Lower lobe of right lung (tissue), 2 donors: ENCODE measurements around the gene STRBP. TPM values are rescaled to one million over a fixed set of nuclear protein-coding genes. Genes with fewer than 3 reads are reported as not detected.

ENCODE experiments used
- ATAC-seq, 2 donors: fragments of 200-7000 bp; cut with Tn5 transposase; one replicate each; pipeline ENCODE4 v1.9.1; 2020 to 2022; ENCODE audit warnings: mild to moderate bottlenecking in 2 of 2, moderate library complexity in 2 of 2
- DNase-seq: peaks from one replicate; pipeline ENCODE4 v3.0.0-alpha.2; 2020
- H3K27ac ChIP-seq: fragments of 200-600 bp; one replicate; pipeline ENCODE4 v1.8.0; 2022
- H3K27me3 ChIP-seq: fragments of 200-600 bp; one replicate; pipeline ENCODE4 v1.8.0; 2022; ENCODE audit warnings: low read depth
- H3K36me3 ChIP-seq: fragments of 200-600 bp; one replicate; pipeline ENCODE4 v1.8.0; 2022; ENCODE audit warnings: mild to moderate bottlenecking
- H3K4me1 ChIP-seq: fragments of 200-600 bp; one replicate; pipeline ENCODE4 v1.8.0; 2022
- H3K4me3 ChIP-seq: fragments of 200-600 bp; one replicate; pipeline ENCODE4 v1.8.0; 2022; ENCODE audit warnings: mild to moderate bottlenecking
- H3K9me3 ChIP-seq: fragments of 200-600 bp; one replicate; pipeline ENCODE4 v1.8.0; 2022
- CTCF ChIP-seq: fragments of 200-600 bp; IDR thresholded peaks from one replicate; pipeline ENCODE4 v1.8.0; 2022; ENCODE audit warnings: antibody characterized with exemption, mild to moderate bottlenecking
- intact Hi-C: fragments of 100-400 bp; cut with DNase I; formaldehyde crosslinking; loops from one replicate; pipeline ENCODE4 v1.11.0; 2022
- total RNA-seq: library from RNA; stranded (reverse); fragmentation: NEBNext Ultra II Directional; extraction: Animal tissue kit (Norgen Biotek cat#: 25700); gene quantifications from one replicate; pipeline ENCODE4 v1.2.1, GENCODE V29; 2021
- donor health status: DM: no; HTN: yes; CAD: no; lungs with severe emphysema.

The STRBP gene
- total RNA-seq, 1 donor from 2014 or later = 23.7 TPM

- Histone ChIP-seq H3K27ac (no peak overlapping the region), H3K4me1 (peaks cover 5% of the 10 kb centered on the region), H3K4me3 (no peak overlapping the region), H3K36me3 (no peaks in the 10 kb centered on the region), H3K9me3 (no peaks in the 10 kb centered on the region), H3K27me3 (no peaks in the 10 kb centered on the region)
- DNase-seq (no peak), ATAC-seq (no peak)
- no peak for TF ChIP-seq CTCF
- intact Hi-C loops = no loop called here
Measured at GRCh38 chr9:123164285-123164684, 104.1 kb downstream of the STRBP start.

- H3K27me3 ChIP-seq = no peaks in the 10 kb centered on the region
- intact Hi-C loops = no loop called here
- H3K27ac ChIP-seq = no peak overlapping the region
- no peaks in the 10 kb centered on the region for H3K9me3 ChIP-seq
- ATAC-seq = no peak
- H3K4me1 ChIP-seq = peaks cover 5% of the 10 kb centered on the region
- no peak for DNase-seq
- no peak overlapping the region for H3K4me3 ChIP-seq
- TF ChIP-seq CTCF = no peak
- H3K36me3 ChIP-seq = peaks cover 3% of the 10 kb centered on the region
Measured at GRCh38 chr9:123162791-123163345, 105.5 kb downstream of the STRBP start.

- Histone ChIP-seq H3K27ac (no peak overlapping the region), H3K4me1 (peaks cover 5% of the 10 kb centered on the region), H3K36me3 (peaks cover 5% of the 10 kb centered on the region), H3K9me3 (no peaks in the 10 kb centered on the region), H3K27me3 (no peaks in the 10 kb centered on the region), H3K4me3 (no peak overlapping the region)
- intact Hi-C loops = no loop called here
- ATAC-seq (no peak), DNase-seq (no peak)
- TF ChIP-seq CTCF = no peak
Measured at GRCh38 chr9:123162360-123162759, 106.0 kb downstream of the STRBP start.

GRCh38 chr9:123157221-123157620, 111.2 kb downstream of the STRBP start:
- no peak for TF ChIP-seq CTCF
- H3K4me1 ChIP-seq = peaks cover 1% of the 10 kb centered on the region
- H3K4me3 ChIP-seq = no peak overlapping the region
- intact Hi-C loops = no loop called here
- H3K27me3 ChIP-seq = no peaks in the 10 kb centered on the region
- H3K9me3 ChIP-seq = no peaks in the 10 kb centered on the region
- ATAC-seq = no peak
- H3K36me3 ChIP-seq = peaks cover 5% of the 10 kb centered on the region
- H3K27ac ChIP-seq = no peak overlapping the region
- DNase-seq = no peak

- DNase-seq (no peak), ATAC-seq (no peak)
- no peak for TF ChIP-seq CTCF
- Histone ChIP-seq H3K4me1 (no peaks in the 10 kb centered on the region), H3K4me3 (no peak overlapping the region), H3K9me3 (no peaks in the 10 kb centered on the region), H3K27ac (no peak overlapping the region), H3K36me3 (no peaks in the 10 kb centered on the region), H3K27me3 (no peaks in the 10 kb centered on the region)
- intact Hi-C loops = no loop called here
Measured at GRCh38 chr9:123150708-123151503, 117.5 kb downstream of the STRBP start.
